Uterus (tissue), 4 donors: ENCODE data around the gene ZNF800. TPM values are rescaled to one million over a fixed set of nuclear protein-coding genes. Genes with fewer than 3 reads are reported as not detected.

Experiments
- DNase-seq, 2 donors: peaks; one replicate each; pipeline ENCODE4 v3.0.0-alpha.2; 2019 to 2020
- H3K27ac ChIP-seq, 2 donors: fragments of 200-600 bp; sonication (generic); 1 replicate in 1 of 2; 2 replicates in 1 of 2; pipeline ENCODE4 v1.5.1; 2016 to 2018
- H3K27me3 ChIP-seq, 2 donors: fragments of 200-600 bp; sonication (generic); one replicate each; pipeline ENCODE4 v1.5.1; 2018 to 2019; ENCODE audit warnings: control low read depth in 1 of 2
- H3K36me3 ChIP-seq, 2 donors: fragments of 200-600 bp; sonication (generic); one replicate each; pipeline ENCODE4 v1.5.1; 2019; ENCODE audit warnings: control low read depth in 1 of 2
- H3K4me1 ChIP-seq, 2 donors: fragments of 200-600 bp; sonication (generic); one replicate each; pipeline ENCODE4 v1.5.1; 2018 to 2019; ENCODE audit warnings: control low read depth in 1 of 2
- H3K4me3 ChIP-seq, 2 donors: fragments of 200-600 bp; sonication (generic); 1 replicate in 1 of 2; 2 replicates in 1 of 2; pipeline ENCODE4 v1.5.1; 2018 to 2019; ENCODE audit warnings: mild to moderate bottlenecking in 1 of 2
- H3K9me3 ChIP-seq, 2 donors: fragments of 200-600 bp; sonication (generic); one replicate each; pipeline ENCODE4 v1.5.1; 2019; ENCODE audit warnings: control low read depth in 1 of 2
- CTCF ChIP-seq, 4 experiments: fragments of 200-600 bp in 2 of 4; fragments of 450-650 bp in 2 of 4; sonication (generic) in 2 of 4; IDR thresholded peaks; one replicate each; pipeline ENCODE4 v1.5.1; 2016 to 2019; ENCODE audit warnings: antibody characterized with exemption in 4 of 4, mild to moderate bottlenecking in 2 of 4, moderate library complexity in 1 of 4
- POLR2A ChIP-seq, 2 donors: fragments of 450-650 bp; IDR thresholded peaks; one replicate each; pipeline ENCODE4 v1.6.1; 2016; ENCODE audit warnings: antibody characterized with exemption in 2 of 2, mild to moderate bottlenecking in 1 of 2, moderate library complexity in 1 of 2
- intact Hi-C: fragments of 100-400 bp; cut with DNase I; formaldehyde crosslinking; loops from one replicate; pipeline ENCODE4 v1.15.1; 2023; ENCODE audit warnings: low total_unique reads
- total RNA-seq, 4 donors: library from RNA; depleted of rRNA in 3 of 4; stranded (reverse); fragments of >200 nt in 3 of 4; gene quantifications; one replicate each; pipeline versions ENCODE4 v1.1.0 to v1.2.4, GENCODE V29; 2014 to 2023
- donor health status: DM: yes; HTN: yes; CAD: no.

The ZNF800 gene
- total RNA-seq, 4 donors from 2014 or later: 19.7 to 49.1 (median 40.1) TPM

GRCh38 chr7:127361736-127362135 lies 30.8 kb downstream of the ZNF800 start:
- Histone ChIP-seq H3K27ac (no peak overlapping the region), H3K9me3 (no peaks in the 10 kb centered on the region), H3K4me1 (no peaks in the 10 kb centered on the region), H3K36me3 (no peaks in the 10 kb centered on the region), H3K27me3 (no peaks in the 10 kb centered on the region), H3K4me3 (no peak overlapping the region)
- TF ChIP-seq CTCF (IDR thresholded peaks at IDR 0.05) (no peak), POLR2A (IDR thresholded peaks at IDR 0.05) (no peak)
- intact Hi-C loops: no loop called here
- DNase-seq: no peak

GRCh38 chr7:127359011-127359410 lies 33.5 kb downstream of the ZNF800 start:
- H3K27me3 ChIP-seq: no peaks in the 10 kb centered on the region
- no peaks in the 10 kb centered on the region for H3K36me3 ChIP-seq
- no peaks in the 10 kb centered on the region for H3K9me3 ChIP-seq
- H3K27ac ChIP-seq: no peak overlapping the region
- no peaks in the 10 kb centered on the region for H3K4me1 ChIP-seq
- no peak for TF ChIP-seq CTCF (IDR thresholded peaks at IDR 0.05)
- no peak for TF ChIP-seq POLR2A (IDR thresholded peaks at IDR 0.05)
- DNase-seq: no peak
- intact Hi-C loops: no loop called here
- no peak overlapping the region for H3K4me3 ChIP-seq

GRCh38 chr7:127353897-127354296 lies 38.6 kb downstream of the ZNF800 start:
- Histone ChIP-seq H3K4me3 (no peak overlapping the region), H3K36me3 (no peaks in the 10 kb centered on the region), H3K27ac (no peak overlapping the region), H3K9me3 (no peaks in the 10 kb centered on the region), H3K27me3 (no peaks in the 10 kb centered on the region), H3K4me1 (no peaks in the 10 kb centered on the region)
- intact Hi-C loops: no loop called here
- no peak for TF ChIP-seq CTCF (IDR thresholded peaks at IDR 0.05)
- TF ChIP-seq POLR2A (IDR thresholded peaks at IDR 0.05): no peak
- DNase-seq: no peak

GRCh38 chr7:127350586-127350985 lies 41.9 kb downstream of the ZNF800 start:
- TF ChIP-seq POLR2A (IDR thresholded peaks at IDR 0.05): no peak
- no peak for TF ChIP-seq CTCF (IDR thresholded peaks at IDR 0.05)
- no peaks in the 10 kb centered on the region for H3K9me3 ChIP-seq
- H3K4me3 ChIP-seq: no peak overlapping the region
- no peak overlapping the region for H3K27ac ChIP-seq
- H3K36me3 ChIP-seq: no peaks in the 10 kb centered on the region
- intact Hi-C loops: no loop called here
- H3K4me1 ChIP-seq: no peaks in the 10 kb centered on the region
- H3K27me3 ChIP-seq: no peaks in the 10 kb centered on the region
- DNase-seq: no peak

- TF ChIP-seq POLR2A (IDR thresholded peaks at IDR 0.05) (no peak), CTCF (IDR thresholded peaks at IDR 0.05) (no peak)
- Histone ChIP-seq H3K36me3 (no peaks in the 10 kb centered on the region), H3K27ac (no peak overlapping the region), H3K4me1 (no peaks in the 10 kb centered on the region), H3K4me3 (no peak overlapping the region), H3K27me3 (no peaks in the 10 kb centered on the region), H3K9me3 (no peaks in the 10 kb centered on the region)
- DNase-seq: no peak
- intact Hi-C loops: no loop called here
Measured at GRCh38 chr7:127349881-127350280, 42.6 kb downstream of the ZNF800 start.
